ENCODE results near the gene INTS1. TPM values are rescaled to one million over a fixed set of nuclear protein-coding genes. Genes with fewer than 3 reads are reported as not detected.

Gene INTS1
- total and polyA plus RNA-seq, 10 of the 15 experiments (the other 5 are each of a cell fraction or from before 2014, with no cell fraction given), result 0.52 to 89.0 (median 15.1) TPM

GRCh38 chr7:1532456-1533254 is 28.5 kb upstream of the INTS1 start (continued):
- no peak for TF ChIP-seq ZNF592 (IDR thresholded peaks at IDR 0.05)
- TF ChIP-seq TCF12 (IDR thresholded peaks at IDR 0.05; ENCODE audit: low read depth, low read length), result 0 out of 2 replicates have a peak, but pooled peaks have one; percentile 32
- peak; percentile 29; the same call in 1 of the 2 replicates for TF ChIP-seq MXI1 (IDR thresholded peaks at IDR 0.05; ENCODE audit: low read depth, low read length)

GRCh38 chr7:1531979-1532455 is 27.8 kb upstream of the INTS1 start:
- Histone ChIP-seq H4K20me1 (ENCODE audit: control insufficient read depth, insufficient read depth) (peaks cover 7% of the 10 kb centered on the region; the same call in 1 of the 2 replicates), H3K9ac (ENCODE audit: control insufficient read depth, insufficient read depth, low read length) (peak overlapping the region; percentile 71), H2AFZ (ENCODE audit: control insufficient read depth, low read depth, low read length) (no peak overlapping the region), H3K4me3 (peak overlapping the region; percentile 63), H3K79me2 (ENCODE audit: control insufficient read depth, insufficient read depth, low read length) (peaks cover 40% of the 10 kb centered on the region), H3K27me3 (replicated peaks in 1 of 2; ENCODE audit: control insufficient read depth in 2 of 2, insufficient read depth in 2 of 2, low read length in 1 of 2) (no peaks in the 10 kb centered on the region), H3K9me3 (replicated peaks; ENCODE audit: control insufficient read depth, insufficient read depth, low read length) (no peaks in the 10 kb centered on the region), H3K27ac (ENCODE audit: control insufficient read depth, insufficient read depth) (peak overlapping the region; percentile 69), H3K4me2 (ENCODE audit: control insufficient read depth, insufficient read depth) (peak overlapping the region; percentile 96), H3K36me3 (ENCODE audit: control insufficient read depth in 2 of 2, insufficient read depth in 2 of 2, low read length in 1 of 2) (peaks cover 0 to 2% of the 10 kb centered on the region in 2 experiments; a peak in 2 of 4 replicates), H3K4me1 (ENCODE audit: control insufficient read depth, insufficient read depth, low read length) (peaks cover 13% of the 10 kb centered on the region)
- intact Hi-C loops (cut with micrococcal nuclease; ENCODE audit: unreplicated experiment), result loop anchor here (2.0 kb wide), 1 partner anchor 27 kb away; the partner anchor contains the start of gene INTS1
- ChIA-PET CTCF (interaction anchor here (3.0 kb wide), 1 partner anchor 26 kb away, joined by 9 read pairs; no protein-coding TSS in a partner anchor), RAD21 (ENCODE audit: unreplicated experiment) (no interaction called here), POLR2A (interaction anchor here (1.4 kb wide), 1 partner anchor 26 kb away, joined by 5 read pairs; no protein-coding TSS in a partner anchor), SMC1A (ENCODE audit: uncharacterized antibody, unreplicated experiment) (no interaction called here)
- in situ Hi-C loops (cut with MboI), result no loop called here
- ATAC-seq (peak; percentile 2; the same call in 1 of the 3 replicates), DNase-seq (ENCODE audit: low read depth, low spot score) (no peak), FAIRE-seq (no peak)
- WGBS (ENCODE audit: insufficient coverage, insufficient replicate concordance, low lambda C conversion rate, missing lambda C conversion rate), result 7% methylated on average over 10 of the region's 10 CpGs
- BruUV-seq (replicated peaks), result no TSS peak
- no peak for TF ChIP-seq CBX3 (IDR thresholded peaks at IDR 0.05; ENCODE audit: borderline replicate concordance, low read depth)
- no peak for TF ChIP-seq E2F4 (IDR thresholded peaks at IDR 0.05; ENCODE audit: low read depth, low read length)
- TF ChIP-seq LARP7 (IDR thresholded peaks at IDR 0.05), result no peak
- no peak for TF ChIP-seq EZH2 (IDR thresholded peaks at IDR 0.05; ENCODE audit: borderline replicate concordance, control insufficient read depth, low read depth, low read length)
- no peak for TF ChIP-seq SP1 (IDR thresholded peaks at IDR 0.05; ENCODE audit: low read depth, low read length)
- TF ChIP-seq ZBTB11 (CRISPR knock-in tag; IDR thresholded peaks at IDR 0.05), result no peak

Measured in GM12878 (cell line).